ENCODE data around the gene NUP210L.

The NUP210L gene

GRCh38 chr1:153968408-153968807 is 186.5 kb downstream of the NUP210L start:
- TF ChIP-seq, protein P1, sequence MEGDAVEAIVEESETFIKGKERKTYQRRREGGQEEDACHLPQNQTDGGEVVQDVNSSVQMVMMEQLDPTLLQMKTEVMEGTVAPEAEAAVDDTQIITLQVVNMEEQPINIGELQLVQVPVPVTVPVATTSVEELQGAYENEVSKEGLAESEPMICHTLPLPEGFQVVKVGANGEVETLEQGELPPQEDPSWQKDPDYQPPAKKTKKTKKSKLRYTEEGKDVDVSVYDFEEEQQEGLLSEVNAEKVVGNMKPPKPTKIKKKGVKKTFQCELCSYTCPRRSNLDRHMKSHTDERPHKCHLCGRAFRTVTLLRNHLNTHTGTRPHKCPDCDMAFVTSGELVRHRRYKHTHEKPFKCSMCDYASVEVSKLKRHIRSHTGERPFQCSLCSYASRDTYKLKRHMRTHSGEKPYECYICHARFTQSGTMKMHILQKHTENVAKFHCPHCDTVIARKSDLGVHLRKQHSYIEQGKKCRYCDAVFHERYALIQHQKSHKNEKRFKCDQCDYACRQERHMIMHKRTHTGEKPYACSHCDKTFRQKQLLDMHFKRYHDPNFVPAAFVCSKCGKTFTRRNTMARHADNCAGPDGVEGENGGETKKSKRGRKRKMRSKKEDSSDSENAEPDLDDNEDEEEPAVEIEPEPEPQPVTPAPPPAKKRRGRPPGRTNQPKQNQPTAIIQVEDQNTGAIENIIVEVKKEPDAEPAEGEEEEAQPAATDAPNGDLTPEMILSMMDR (IDR thresholded peaks at IDR 0.05; ENCODE audit: low read depth, low read length) = no peak
- peak overlapping the region; percentile 54 for H3K4me3 ChIP-seq (ENCODE audit: low read depth, low read length)

GRCh38 chr1:153968000-153968363 is 186.9 kb downstream of the NUP210L start:
- peak overlapping the region; percentile 54 for H3K4me3 ChIP-seq (ENCODE audit: low read depth, low read length)
- TF ChIP-seq, protein P1 (IDR thresholded peaks at IDR 0.05; ENCODE audit: low read depth, low read length) = no peak

- peak within 1 kb of the TSS; percentile 54 for H3K4me3 ChIP-seq (ENCODE audit: low read depth, low read length)
- TF ChIP-seq, protein P1 (IDR thresholded peaks at IDR 0.05; ENCODE audit: low read depth, low read length) = peak; percentile 13; the same call in 1 of the 2 replicates
Observed at GRCh38 chr1:153967107-153967999, 187.5 kb downstream of the NUP210L start, which contains the start of gene CREB3L4. Gene CREB3L4, plus strand, starts transcription at chr1:153967902. Its CDS starts 624 bp downstream, at chr1:153968526.

GRCh38 chr1:153963850-153964331 is 191.0 kb downstream of the NUP210L start:
- peak overlapping the region; percentile 70 for H3K4me3 ChIP-seq (ENCODE audit: low read depth, low read length)
- TF ChIP-seq, protein P1 (IDR thresholded peaks at IDR 0.05; ENCODE audit: low read depth, low read length) = no peak

DNA sequence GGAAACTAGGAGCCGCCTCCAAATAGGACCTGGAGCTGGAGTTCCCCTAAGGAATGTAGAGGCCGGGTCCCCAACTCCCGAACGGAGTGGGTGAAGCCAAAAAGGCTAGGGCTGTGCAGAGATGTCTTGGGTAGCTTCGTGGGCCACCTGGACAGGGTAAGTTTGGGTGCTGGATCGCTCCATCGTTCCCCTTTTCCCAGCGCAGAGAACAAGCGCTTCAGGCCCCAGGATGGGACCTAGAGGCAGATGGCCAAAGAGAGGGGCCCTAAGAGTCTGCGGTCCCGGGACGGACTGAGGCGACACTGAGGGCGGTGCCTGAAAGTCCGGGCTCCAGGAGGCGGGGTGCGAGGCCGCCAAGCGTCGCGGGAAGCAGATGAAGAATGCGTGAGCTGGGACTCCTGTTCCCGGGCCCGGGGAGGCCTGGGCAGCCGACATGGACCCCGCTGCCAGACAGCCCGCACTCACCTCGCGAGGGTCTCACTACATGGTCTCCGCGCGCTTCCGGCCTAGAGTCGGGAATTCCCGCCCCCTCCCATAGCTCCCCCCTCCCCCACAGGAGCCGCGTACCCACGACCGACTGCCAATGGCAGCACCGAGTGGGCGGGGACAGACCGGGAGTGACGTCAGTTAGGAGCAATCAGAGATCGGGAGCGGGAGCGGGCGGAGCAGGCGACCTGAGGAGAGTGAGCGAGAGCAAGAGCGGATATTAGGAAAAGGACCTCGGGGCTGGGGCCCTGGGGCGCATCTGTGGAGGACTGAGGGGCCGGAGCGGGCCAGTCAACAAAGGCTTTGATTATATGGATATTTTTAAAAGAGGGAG is 191.6 kb downstream of the NUP210L start, which contains the start of gene SLC39A1:
SLC39A1 (minus strand) TSS at position 508 of the 820 bp plus-strand sequence. CDS start 822 bp downstream, outside the sequence.
- H3K4me3 ChIP-seq (ENCODE audit: low read depth, low read length) = peak within 1 kb of the TSS; percentile 70
- TF ChIP-seq, protein P1 (IDR thresholded peaks at IDR 0.05; ENCODE audit: low read depth, low read length) = no peak

GRCh38 chr1:153962088-153963029 is 192.5 kb downstream of the NUP210L start:
- H3K4me3 ChIP-seq (ENCODE audit: low read depth, low read length) = peak overlapping the region; percentile 70
- TF ChIP-seq, protein P1 (IDR thresholded peaks at IDR 0.05; ENCODE audit: low read depth, low read length) = no peak
